Skin of body (tissue), 2 donors: ENCODE data around the gene S1PR2. TPM values are rescaled to one million over a fixed set of nuclear protein-coding genes. Genes with fewer than 3 reads are reported as not detected.
A peak's percentile ranks its signal among the peaks of the same experiment; 100 is the strongest.
"Not testable (repeated sequence)": the region's sequence is repeated elsewhere in the genome, so short reads cannot be mapped to it uniquely, and the experiment has no call there.

Experiments
- DNase-seq: peaks from one replicate; lab custom pipeline; 2025; lab: John Stamatoyannopoulos, UW
- total RNA-seq: library from RNA; depleted of rRNA; stranded (reverse); fragments of >200 nt; gene quantifications from one replicate; pipeline ENCODE4 v1.2.3, GENCODE V29; 2014

The S1PR2 gene
- total RNA-seq, 1 donor from 2014 or later = 12.6 TPM

DNA sequence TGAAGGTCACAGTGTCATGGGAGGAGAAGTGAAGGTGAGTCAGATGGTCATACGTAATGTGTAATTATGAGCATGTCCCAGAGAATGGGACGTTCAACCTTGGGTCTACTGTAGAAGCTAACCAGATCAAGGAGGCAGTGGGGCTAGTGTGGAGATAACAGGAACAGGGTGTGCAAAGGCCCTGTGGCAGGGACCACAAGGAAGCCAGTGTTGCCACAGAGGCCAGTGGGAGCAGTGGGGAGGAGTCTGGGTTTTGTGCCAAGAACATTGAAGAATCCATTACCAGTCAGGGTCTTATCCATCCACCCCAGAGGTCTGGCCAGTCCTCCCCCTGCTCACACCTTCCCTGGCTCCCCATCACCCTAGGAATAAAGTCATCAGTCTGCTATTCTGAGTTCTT lies 24.2 kb upstream of the S1PR2 start:
- no peak for DNase-seq

DNA sequence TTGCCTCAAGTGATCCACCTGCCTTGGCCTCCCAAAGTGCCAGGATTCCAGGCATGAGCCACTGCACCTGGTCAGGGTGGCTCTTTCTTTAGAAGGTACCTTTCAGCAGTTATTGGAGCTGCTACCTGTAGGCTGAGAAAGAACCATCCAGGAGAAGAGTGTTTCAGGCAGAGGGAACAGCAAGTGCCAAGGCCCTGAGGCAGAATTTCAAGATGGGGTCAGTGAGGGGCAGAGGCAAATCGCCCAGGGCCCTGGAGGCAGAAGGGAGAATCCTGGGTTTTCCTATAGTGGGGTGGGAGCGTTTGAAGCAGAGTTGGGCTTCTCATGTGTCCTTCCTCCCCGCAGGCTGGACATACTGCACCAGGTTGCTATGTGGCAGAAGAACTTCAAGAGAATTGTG lies 23.1 kb upstream of the S1PR2 start:
- DNase-seq = no peak

DNA sequence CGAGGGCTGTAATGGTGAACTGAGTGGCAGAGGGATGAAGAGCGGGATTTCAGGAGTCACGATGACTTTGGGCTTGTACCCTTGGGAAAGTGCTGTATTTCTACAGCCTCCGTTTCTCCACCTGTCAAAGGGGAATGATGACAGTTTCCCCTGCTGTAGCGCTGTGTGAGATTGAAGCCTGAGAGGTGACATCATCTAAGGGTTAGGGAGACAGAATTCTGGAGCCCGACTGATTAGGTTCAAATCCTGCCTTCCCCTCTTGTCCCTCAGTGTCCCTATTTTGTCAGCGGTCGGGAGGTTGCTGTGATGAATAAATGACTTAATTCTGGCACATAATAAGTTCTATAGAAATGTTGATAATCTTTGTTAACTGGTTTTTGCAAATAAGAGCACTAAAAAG lies 21.6 kb upstream of the S1PR2 start:
- DNase-seq = no peak

DNA sequence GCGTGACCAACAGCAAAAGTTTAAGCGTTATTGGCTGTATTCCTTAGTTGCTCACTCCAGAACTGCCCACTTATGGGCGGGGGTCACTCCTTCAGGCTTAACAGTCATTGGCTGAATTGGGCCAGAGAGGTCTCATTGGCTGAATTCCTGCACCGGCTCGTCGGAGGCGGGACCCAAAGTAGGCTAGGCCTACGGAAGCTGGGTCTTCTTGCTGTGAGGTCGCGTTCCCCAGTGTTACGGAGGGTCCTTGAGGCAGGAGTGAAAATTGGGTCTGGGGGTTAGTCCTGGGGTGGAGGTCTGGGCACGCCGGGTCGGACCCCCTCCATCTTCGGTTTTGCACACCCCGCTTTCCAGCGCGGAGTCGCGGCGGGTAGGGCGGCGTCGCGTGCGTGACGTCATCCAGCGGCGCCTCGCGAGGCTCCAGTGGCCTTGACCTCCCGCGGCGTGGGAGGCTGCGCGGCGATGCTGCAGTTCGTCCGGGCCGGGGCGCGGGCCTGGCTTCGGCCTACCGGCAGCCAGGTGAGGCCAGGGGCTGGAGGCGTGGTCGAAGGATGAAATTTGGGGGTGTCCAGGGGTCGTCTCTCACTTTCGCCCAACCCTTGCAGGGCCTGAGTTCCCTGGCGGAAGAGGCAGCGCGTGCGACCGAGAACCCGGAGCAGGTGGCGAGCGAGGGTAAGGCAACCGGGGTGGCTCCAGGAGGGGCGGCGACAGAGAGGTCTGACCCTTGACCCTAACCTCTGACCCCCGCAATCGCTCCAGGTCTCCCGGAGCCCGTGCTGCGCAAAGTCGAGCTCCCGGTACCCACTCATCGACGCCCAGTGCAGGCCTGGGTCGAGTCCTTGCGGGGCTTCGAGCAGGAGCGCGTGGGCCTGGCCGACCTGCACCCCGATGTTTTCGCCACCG lies 20.9 kb upstream of the S1PR2 start, which contains the start of gene MRPL4:
Gene MRPL4, plus strand, starts transcription at position 423 of the 903 bp plus-strand sequence. Its CDS starts 40 bp downstream, at position 463.
- peak; percentile 99 for DNase-seq

DNA sequence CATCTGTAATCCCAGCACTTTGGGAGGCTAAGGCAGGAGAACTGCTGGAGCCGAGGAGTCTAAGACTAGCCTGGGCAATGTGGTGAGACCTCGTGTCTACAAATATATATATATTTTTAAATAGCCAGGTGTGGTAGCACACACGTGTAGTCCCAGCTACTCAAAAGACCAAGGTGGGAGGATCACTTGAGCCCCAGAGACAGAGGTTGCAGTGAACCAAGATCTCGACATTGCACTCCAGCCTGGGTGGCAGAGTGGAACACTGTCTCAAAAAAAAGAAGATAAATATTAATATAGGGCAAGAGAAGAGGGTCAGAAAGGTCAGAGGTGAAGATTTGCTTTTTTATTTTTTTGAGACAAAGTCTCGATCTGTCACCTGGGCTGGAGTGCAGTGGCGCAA lies 15.4 kb upstream of the S1PR2 start:
- DNase-seq = no peak

DNA sequence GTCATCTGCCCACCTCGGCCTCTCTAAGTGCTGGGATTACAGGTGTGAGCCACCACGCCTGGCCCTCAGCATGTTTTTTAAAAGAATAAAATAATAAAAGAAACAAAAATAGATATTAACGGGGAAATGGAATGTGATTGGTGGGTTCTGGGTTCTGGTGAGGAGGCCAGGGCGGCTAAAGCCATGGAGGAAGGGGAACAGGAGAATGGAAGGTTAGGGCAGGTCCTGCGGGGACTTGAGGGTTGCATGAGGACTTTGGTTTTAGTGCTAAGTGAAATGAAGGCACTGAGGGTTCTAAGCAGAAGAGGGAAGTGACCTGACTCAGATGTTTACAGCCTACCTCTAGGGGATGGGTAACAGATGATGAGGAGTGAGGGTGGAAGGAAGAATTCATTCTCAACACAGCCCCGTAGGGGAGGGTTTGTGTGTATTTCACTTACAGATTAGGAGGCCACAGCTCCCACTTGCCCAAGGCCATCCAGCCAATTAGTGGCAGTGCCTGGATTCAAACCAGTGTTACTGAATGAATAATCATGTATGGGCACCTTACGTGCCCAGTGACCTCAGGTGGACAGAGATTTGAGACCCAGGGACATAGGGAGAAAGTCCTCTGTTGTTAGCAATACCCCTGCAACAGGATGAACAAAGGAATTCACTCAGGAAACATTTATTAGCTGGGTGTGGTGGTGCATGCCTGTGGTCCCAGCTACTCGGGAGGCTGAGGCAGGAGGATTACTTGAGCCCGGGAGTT lies 14.2 kb upstream of the S1PR2 start:
- no peak for DNase-seq

DNA sequence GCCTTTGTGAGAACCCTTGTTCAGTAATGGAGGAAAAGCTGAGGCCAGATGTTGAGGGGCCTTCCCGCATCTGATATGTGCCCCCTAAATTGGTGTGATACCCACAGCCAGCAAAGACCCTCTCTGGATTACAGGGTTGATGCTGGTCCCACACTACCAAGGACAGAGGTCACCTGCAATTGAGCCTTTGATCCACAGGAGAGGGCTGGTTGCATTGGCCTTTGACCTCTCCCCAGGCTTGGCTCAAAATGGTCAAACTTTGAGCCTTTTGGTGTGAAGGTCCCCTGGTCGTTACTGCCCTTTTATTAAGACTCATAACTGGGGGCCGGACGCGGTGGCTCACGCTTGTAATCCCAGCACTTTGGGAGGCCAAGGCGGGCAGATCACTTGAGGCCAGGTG lies 12.5 kb upstream of the S1PR2 start:
- DNase-seq = no peak

DNA sequence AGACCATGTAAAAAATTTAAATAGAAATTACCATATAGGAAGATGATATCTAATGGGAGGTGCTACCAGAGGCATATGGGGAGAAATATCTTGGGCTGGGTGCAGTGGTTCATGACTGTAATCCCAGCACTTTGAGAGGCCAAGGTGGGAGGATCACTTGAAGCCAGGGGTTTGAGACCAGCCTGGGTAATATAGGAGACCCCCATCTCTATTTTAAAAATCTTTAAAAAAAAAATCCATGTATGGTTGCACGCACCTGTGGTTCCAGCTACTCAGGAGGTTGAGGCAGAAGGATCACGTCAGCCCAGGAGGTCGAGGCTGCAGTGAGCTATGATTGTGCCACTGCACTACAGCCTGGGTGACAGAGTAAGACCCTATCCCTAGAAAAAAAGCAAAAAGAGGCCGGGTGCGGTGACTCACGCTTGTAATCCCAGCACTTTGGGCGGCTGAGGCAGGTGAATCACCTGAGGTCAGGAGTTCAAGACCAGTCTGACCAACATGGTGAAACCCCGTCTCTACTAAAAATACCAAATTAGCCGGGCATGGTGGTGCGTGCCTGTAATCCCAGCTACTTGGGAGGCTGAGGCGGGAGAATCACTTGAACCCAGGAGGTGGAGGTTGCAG lies 10.8 kb upstream of the S1PR2 start:
- not testable (repeated sequence) for DNase-seq

DNA sequence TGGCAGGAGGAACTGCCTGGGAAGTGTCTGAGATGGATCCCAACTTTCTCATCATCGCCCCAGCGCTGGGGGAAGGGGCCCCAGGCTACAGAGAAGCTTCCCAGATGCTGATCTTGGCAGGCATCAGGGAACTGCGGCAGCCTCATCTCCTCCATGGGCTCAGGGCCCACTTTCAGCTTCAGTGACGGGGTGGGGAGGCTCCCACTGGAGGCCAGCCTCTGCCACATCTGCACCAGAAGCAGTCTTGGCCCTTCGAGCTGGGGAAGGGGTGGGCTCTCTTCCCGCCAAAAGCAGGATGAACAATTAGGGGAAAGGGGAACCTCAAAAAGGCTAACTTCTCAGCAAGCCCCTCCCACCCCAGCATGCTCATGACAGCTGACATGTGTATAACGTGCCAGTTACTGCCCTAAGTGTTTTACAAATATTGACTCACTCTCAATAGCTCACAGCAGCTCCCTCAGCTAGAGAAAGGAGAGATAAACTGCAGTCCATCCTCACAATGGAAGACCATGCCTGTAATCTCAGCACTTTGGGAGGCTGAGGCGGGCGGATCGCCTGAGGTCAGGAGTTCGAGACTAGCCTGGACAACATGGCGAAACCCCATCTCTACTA lies 7.1 kb upstream of the S1PR2 start:
- DNase-seq = peak; percentile 99

DNA sequence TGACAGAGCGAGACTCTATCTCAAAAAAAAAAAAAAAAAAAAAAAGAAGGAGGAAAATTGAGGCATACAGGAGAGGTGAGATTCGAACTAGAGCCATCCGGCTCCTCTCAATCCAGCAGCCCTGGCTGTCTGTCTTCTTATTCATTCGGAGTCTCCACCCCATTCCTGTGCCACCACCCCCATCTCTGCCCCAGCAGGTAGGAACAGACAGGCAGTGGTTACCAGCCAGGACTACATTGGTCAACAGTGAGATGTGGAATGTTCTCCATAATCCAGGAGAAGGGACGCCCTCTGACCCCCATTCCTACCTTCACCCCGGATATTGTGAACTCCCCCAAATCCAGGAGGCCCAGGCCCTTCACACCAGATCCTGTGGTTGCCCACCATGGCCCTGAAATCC lies 6.6 kb upstream of the S1PR2 start:
- DNase-seq = no peak

DNA sequence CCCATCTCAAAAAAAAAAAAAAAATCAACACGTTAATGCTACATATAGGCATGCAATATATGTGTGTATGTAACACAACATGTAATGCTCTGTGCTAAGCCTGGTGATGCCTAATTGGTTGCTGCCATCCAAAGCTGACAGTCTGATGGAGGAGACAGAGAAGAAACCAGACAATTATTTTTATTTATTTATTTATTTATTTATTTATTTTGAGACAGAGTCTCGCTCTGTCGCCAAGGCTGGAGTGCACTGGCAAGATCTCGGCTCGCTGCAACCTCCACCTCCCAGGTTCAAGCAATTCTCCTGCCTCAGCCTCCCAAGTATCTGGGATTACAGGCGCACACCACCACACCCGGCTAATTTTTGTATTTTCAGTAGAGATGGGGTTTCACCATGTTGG lies 4.3 kb upstream of the S1PR2 start:
- DNase-seq = not testable (repeated sequence)

DNA sequence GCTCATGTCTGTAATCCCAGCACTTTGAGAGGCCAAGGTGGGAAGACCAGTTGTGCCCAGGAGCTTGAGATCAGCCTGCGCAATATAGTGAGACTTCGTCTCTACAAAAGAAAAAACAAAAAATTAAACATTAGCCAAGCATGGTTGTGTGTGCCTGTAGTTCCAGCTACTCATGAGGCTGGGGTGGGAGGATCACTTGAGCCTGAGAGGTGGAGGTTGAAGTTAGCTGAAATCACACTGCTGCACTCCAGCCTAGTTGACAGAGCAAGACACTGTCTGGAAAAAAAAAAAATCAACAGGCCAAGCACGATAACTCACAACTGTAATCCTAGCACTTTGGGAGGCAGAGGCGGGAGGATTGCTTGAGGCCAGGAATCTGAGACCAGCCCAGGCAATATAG lies 3.9 kb upstream of the S1PR2 start:
- no peak for DNase-seq

DNA sequence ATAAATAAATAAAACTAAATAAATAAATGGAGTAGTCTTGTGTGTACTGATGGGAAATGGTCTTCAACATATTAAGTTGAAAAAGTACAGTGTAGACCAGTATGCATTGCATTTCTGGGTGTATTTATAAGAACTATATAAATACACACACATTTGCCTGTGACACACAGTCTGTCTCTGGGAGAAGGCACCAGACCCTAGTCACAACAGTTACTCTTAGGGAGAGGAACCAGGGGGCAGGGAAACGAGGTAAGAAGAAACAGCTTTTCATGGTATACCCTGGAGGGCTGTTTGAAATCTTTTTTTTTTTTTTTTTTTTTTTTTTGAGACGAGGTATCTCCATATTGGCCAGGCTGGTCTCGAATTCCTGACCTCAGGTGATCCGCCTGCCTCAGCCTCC lies 2.8 kb upstream of the S1PR2 start:
- DNase-seq = no peak

DNA sequence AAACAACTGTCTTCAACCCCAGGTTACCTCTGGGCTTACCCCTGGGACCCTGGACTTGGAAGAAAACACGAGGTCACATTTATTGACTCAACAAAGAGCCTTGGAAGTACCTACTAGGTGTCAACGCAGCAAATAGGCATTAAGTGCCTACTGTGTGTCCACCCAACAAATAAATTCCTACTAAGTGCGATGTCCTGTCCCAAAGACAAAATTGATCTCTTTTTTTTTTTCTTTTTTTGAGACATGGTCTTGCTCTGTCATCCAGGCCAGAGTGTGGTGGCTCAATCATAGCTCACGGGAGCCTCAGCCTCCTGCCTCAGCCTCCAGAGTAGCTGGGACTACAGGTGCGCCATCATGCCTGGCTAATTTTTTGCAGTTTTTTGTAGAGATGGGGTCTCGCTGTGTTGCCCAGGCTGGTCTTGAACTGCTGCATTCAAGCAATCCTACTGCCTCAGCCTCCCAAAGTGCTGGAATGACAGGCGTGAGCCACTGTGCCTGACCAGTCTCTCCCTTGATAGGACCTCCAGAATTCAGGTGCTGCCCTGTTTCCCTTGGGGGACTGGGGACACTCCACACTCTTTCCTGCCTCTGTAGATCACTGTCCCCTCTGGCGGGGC lies 589 bp upstream of the S1PR2 start:
- DNase-seq = no peak

DNA sequence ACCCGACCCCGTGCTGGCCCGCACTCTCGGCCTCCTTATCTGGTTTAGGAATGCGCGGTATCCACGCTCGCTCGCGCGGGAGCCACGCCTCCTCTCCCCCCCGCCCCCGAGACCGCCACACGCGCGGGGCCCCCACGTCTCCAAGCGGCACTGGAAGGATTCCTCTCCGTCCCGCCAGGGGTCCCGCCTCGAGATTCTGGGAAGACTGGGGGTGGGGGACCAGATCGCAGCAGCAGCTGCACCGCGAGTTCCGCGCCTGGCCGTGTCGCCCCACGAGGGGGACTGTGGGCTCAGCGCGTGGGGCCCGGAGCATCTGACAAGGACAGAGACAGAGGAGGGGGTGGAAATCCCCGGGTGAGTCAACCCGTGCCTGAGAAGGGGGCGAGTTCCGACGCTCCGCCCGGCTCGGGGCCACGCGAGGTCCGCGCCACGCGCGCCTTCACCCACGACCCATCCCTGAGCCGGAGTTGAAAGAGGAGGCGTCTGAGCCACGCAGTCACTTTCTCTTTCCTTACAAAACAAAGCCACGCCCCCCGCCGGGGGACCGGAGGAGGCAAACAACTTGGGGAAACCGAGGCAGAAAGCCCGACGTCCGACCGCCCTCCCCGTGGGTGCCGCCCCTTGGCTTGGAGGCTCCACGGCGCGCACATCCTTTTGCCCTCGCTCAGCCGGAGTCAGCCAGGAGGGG lies 814 bp downstream of the S1PR2 start:
- peak; percentile 29 for DNase-seq

DNA sequence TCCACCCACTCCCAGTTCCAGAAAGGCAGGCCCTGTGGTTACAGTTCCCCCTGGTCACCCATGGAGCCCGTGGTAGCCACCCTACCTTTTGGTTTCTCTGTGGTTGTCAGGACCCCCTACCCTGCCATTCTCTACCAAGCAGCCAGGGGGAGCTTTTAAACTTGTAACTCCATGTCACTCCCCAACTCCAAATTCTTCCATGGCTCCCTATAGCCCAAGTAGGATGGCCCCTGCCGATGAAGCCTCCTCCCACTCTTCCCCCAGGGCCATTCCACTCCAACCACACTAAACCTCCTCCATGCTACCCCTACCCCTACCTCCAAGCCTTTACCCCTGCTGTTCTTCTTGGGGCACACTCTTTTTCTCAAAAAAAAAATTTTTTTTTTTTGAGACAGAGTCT lies 2.2 kb downstream of the S1PR2 start:
- no peak for DNase-seq

DNA sequence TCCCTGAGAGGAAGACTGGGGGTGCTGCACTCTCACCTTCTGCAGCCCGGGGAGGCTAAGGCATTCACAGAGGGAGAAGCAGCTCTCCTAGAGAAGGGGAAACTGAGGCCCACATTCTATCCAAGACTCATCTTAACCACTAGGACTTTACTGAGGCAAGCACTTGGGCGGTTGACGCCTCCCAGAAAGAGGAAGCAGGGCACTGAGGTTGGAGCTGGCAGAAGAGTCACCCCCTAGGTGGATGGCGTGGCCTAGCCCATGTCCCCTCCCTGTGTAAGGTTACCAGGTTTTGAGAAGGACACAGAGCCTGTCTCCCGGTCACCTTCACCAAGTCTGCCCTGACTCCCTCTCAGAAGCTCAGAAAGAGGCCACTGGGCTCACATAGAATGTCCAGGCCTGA lies 2.7 kb downstream of the S1PR2 start:
- DNase-seq = no peak

DNA sequence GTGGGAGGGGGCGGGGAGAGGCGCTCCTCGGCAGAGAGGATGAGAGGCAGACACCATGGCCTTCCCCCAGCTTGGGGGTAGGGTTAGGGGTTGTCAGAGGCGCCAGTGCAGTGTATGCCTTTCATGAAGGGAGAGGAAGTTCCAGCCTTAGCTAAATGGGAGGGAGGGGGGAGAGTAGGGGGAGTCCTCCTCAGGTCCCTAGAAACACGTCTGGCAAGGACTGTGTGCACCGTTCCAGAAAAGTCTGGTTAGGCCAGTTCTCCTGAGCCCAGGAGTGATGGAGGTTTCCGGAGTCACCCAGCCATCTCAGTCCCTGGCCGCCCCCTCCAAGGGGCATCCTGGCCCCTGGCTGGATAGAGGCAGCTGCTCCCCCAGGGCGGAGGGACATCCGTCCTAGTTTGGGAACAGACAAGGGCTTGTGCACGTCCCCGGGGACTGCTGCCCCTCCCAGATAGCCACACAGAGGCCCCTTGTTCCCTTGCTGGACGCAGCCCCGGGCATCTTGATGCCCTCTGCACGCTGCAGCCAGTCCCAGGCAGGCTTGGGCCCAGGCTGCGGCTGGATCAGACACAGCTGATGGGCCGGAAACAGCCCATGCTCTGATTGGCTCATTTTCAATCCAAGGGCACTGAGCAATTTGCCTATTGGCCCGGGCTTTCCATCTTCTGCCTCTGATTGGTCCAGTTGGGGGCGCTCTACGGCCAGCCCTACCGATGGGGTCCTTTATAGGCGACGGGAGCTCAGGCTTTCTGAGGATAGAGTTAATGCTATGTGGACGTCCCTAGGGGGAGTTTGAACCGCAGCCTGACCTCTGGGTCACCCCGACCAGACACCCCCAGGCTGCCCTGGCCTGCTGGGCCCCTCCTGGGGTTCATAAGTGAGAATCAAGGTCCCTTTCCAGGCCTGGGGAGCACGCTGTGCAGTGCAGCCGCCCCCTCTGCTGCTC lies 3.8 kb downstream of the S1PR2 start:
- peak; percentile 95 for DNase-seq

DNA sequence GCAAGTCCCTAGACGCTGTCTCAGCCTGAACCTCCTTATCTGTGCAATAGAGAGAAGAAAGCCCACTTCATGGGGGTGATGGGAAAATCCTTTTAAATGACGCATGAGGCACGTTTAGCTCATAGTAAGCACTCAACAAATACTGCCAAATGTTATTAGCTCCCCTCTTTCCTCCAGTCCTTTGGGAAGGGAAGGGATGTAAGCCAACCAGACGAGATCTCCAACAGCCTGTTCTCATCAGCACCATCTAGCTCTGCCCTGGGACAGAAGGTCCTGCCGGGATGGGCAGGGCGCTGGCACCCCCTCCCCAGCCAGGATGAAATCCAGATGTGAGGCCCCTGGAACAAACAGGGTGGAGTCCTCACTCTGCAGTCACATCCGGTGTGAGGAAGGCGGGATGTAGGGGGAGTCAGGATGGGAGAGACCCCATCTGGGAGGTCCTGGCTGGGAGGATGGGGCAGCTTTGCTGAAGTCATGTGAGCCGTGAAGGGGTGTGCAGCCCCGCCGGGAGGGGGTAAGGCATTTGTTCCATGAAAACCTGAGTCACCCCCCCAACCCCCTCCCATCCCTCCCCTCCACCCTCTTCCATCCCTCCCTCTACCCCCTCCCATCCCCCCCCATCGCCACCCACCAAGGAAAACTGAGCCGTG lies 4.6 kb downstream of the S1PR2 start:
- DNase-seq = peak; percentile 99
